Ishikawa (cell line): ENCODE results near the gene TBC1D4.

Source experiments
- CEBPB ChIP-seq: IDR thresholded peaks from 2 replicates; pipeline ENCODE4 v1.6.1; 2012
- CREB1 ChIP-seq: IDR thresholded peaks from 2 replicates; pipeline ENCODE4 v1.6.1; 2012; ENCODE audit warnings: low read depth
- EGR1 ChIP-seq: IDR thresholded peaks from 2 replicates; pipeline ENCODE4 v1.6.1; 2012
- EP300 ChIP-seq: IDR thresholded peaks from 2 replicates; pipeline ENCODE4 v1.6.1; 2012; ENCODE audit warnings: borderline replicate concordance
- FOXM1 ChIP-seq: IDR thresholded peaks from 2 replicates; pipeline ENCODE4 v1.6.1; 2012; ENCODE audit warnings: low read depth, borderline replicate concordance
- MAX ChIP-seq: IDR thresholded peaks from 2 replicates; pipeline ENCODE4 v1.6.1; 2012
- NFIC ChIP-seq: IDR thresholded peaks from 2 replicates; pipeline ENCODE4 v1.6.1; 2012
- RAD21 ChIP-seq: IDR thresholded peaks from 2 replicates; pipeline ENCODE4 v1.6.1; 2012; ENCODE audit warnings: low read depth
- REST ChIP-seq: IDR thresholded peaks from 2 replicates; pipeline ENCODE4 v1.6.1; 2012; ENCODE audit warnings: low read depth, mild to moderate bottlenecking
- TAF1 ChIP-seq: IDR thresholded peaks from 2 replicates; pipeline ENCODE4 v1.6.1; 2012; ENCODE audit warnings: low read depth, mild to moderate bottlenecking
- TCF12 ChIP-seq: IDR thresholded peaks from 2 replicates; pipeline ENCODE4 v1.6.1; 2012; ENCODE audit warnings: low read depth
- TEAD4 ChIP-seq: IDR thresholded peaks from 2 replicates; pipeline ENCODE4 v1.6.1; 2012
- USF1 ChIP-seq: IDR thresholded peaks from 2 replicates; pipeline ENCODE4 v1.6.1; 2012
- YY1 ChIP-seq: IDR thresholded peaks from 2 replicates; pipeline ENCODE4 v1.6.1; 2012; ENCODE audit warnings: low read depth
- ZBTB7A ChIP-seq: IDR thresholded peaks from 2 replicates; pipeline ENCODE4 v1.6.1; 2012; ENCODE audit warnings: low read depth

Gene TBC1D4

GRCh38 chr13:75443356-75443958 is 38.5 kb downstream of the TBC1D4 start:
- TF ChIP-seq CREB1 (no peak), FOXM1 (no peak), CEBPB (no peak), TAF1 (no peak), EP300 (no peak), REST (no peak), RAD21 (no peak), EGR1 (no peak), TEAD4 (no peak), ZBTB7A (no peak), YY1 (no peak), USF1 (no peak)

- TF ChIP-seq USF1 = no peak
- TF ChIP-seq TCF12 = no peak
- no peak for TF ChIP-seq TAF1
- no peak for TF ChIP-seq REST
- TF ChIP-seq MAX = no peak
- TF ChIP-seq TEAD4 = no peak
- no peak for TF ChIP-seq FOXM1
- TF ChIP-seq YY1 = no peak
- TF ChIP-seq RAD21 = no peak
- TF ChIP-seq EP300 = no peak
- TF ChIP-seq EGR1 = no peak
- no peak for TF ChIP-seq CEBPB
- no peak for TF ChIP-seq ZBTB7A
- no peak for TF ChIP-seq CREB1
- no peak for TF ChIP-seq NFIC
These were observed 39.2 kb downstream of the TBC1D4 start for GRCh38 chr13:75442736-75443234.

GRCh38 chr13:75440100-75440499 is 41.9 kb downstream of the TBC1D4 start:
- TF ChIP-seq NFIC = no peak
- TF ChIP-seq CEBPB = no peak
- no peak for TF ChIP-seq EP300
- TF ChIP-seq TAF1 = no peak
- TF ChIP-seq FOXM1 = no peak
- TF ChIP-seq USF1 = no peak
- no peak for TF ChIP-seq RAD21
- no peak for TF ChIP-seq YY1
- TF ChIP-seq ZBTB7A = no peak
- TF ChIP-seq REST = no peak

GRCh38 chr13:75437582-75438318 is 44.2 kb downstream of the TBC1D4 start:
- TF ChIP-seq MAX (no peak), RAD21 (no peak)
